Sigmoid colon (tissue), 7 donors: ENCODE measurements around the gene CCNY. TPM values are rescaled to one million over a fixed set of nuclear protein-coding genes. Genes with fewer than 3 reads are reported as not detected.

ENCODE experiments used
- DNase-seq: peaks from one replicate; pipeline ENCODE4 v3.0.0-alpha.2; 2019
- H3K27ac ChIP-seq, 4 donors: fragments of 200-600 bp; sonication (generic); one replicate each; pipeline ENCODE4 v1.5.1; 2016 to 2019; ENCODE audit warnings: mild to moderate bottlenecking in 1 of 4
- H3K27me3 ChIP-seq, 3 donors: fragments of 200-600 bp; sonication (generic); one replicate each; pipeline ENCODE4 v1.5.1; 2019; ENCODE audit warnings: mild to moderate bottlenecking in 1 of 3
- H3K36me3 ChIP-seq, 4 donors: fragments of 200-600 bp; sonication (generic); one replicate each; pipeline ENCODE4 v1.5.1; 2016 to 2019
- H3K4me1 ChIP-seq, 4 donors: fragments of 200-600 bp; sonication (generic); one replicate each; pipeline ENCODE4 v1.5.1; 2017 to 2019
- H3K4me3 ChIP-seq, 4 donors: fragments of 200-600 bp; sonication (generic); one replicate each; pipeline ENCODE4 v1.5.1; 2017 to 2019; ENCODE audit warnings: mild to moderate bottlenecking in 2 of 4, moderate library complexity in 1 of 4
- H3K9me3 ChIP-seq, 4 donors: fragments of 200-600 bp in 3 of 4; sonication (generic) in 3 of 4; one replicate each; pipeline versions ENCODE4 v1.5.1 to v1.6.1; 2013 to 2019
- EP300 ChIP-seq, 4 donors: sonication (generic); formaldehyde crosslinking; IDR thresholded peaks; one replicate each; pipeline ENCODE4 v1.6.1; 2017; ENCODE audit warnings: antibody characterized with exemption in 4 of 4
- POLR2A ChIP-seq, 2 donors: fragments of 450-650 bp; IDR thresholded peaks; one replicate each; pipeline ENCODE4 v1.6.1; 2016; ENCODE audit warnings: antibody characterized with exemption in 2 of 2, mild to moderate bottlenecking in 2 of 2, moderate library complexity in 2 of 2
- POLR2AphosphoS5 ChIP-seq, 4 donors: sonication (generic); formaldehyde crosslinking; IDR thresholded peaks; one replicate each; pipeline ENCODE4 v1.6.1; 2017; ENCODE audit warnings: antibody characterized with exemption in 4 of 4
- WGBS, 2 donors: extraction: QIAGEN DNeasy Blood & Tissue Kit; methylation state at CpG; one replicate each; pipeline ENCODE4 v1.1.7; 2013; 5-methylcytosine and 5-hydroxymethylcytosine counted together
- intact Hi-C: fragments of 100-400 bp; cut with DNase I; formaldehyde crosslinking; loops from one replicate; pipeline ENCODE4 v1.15.1; 2023
- polyA plus RNA-seq, 3 donors: library from polyadenylated mRNA; stranded (reverse); fragments of 200-250 nt; gene quantifications; one replicate each; pipeline ENCODE4 v1.2.3, GENCODE V29; 2013
- total RNA-seq, 4 donors: library from RNA; depleted of rRNA; stranded (reverse); fragments of >200 nt; gene quantifications; one replicate each; pipeline ENCODE4 v1.1.0, GENCODE V29; 2016
- TF ChIP-seq, protein P1 (sequence below), 4 experiments: fragments of 450-650 bp in 3 of 4; fragments of 200-600 bp in 1 of 4; IDR thresholded peaks; one replicate each; pipeline ENCODE4 v1.5.1; 2016 to 2019; ENCODE audit warnings: antibody characterized with exemption in 4 of 4, mild to moderate bottlenecking in 3 of 4, moderate library complexity in 2 of 4
- donor health status: healthy with polysubstance abuse.
- donor health status: Bipolar disorder and iron deficiency.
- donor health status: healthy.

CCNY gene
- total and polyA plus RNA-seq, 7 donors, result 24.0 to 45.7 (median 35.7) TPM

DNA sequence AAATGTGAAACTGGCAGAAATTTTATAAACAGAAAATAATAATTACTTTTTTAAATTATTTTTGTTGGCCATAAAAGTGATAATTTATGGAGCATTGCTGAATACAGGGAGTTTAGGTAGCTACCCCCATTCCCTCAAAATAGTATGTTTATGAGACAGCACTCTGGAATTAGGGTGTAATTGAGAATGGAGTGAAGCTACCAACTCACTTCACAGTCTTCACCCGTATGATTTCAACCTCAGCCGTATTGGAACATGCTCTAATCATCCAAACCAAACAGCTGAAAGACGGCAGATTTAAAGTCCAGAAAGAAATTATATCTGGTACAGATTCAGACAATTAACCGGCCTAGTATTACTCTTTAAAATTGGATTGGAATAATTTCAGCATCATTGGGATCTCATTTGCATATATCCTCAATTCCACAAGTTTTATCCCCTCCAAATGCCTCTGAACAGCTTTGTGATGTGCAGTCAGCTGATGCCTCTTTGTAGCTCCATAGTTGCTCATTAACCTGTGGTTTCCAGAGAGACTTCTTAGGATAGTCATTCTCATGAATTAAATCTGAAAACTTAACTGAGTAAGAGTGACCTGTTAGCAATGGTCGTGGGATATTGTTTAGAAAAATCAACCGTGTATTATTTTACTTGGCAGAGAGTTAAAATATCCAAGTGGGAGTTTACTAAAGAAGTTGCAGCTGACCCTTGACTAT is 209.7 kb downstream of the CCNY start:
- WGBS, 2 donors, result 87 to 90% methylated on average over 6 of the region's 6 CpGs
- intact Hi-C loops, result no loop called here
- Histone ChIP-seq H3K4me3 (no peak overlapping the region), H3K36me3 (peaks cover 0 to 26% (median 2%) of the 10 kb centered on the region in 4 donors), H3K27ac (no peak overlapping the region), H3K4me1 (no peaks in the 10 kb centered on the region), H3K27me3 (no peaks in the 10 kb centered on the region), H3K9me3 (no peaks in the 10 kb centered on the region)
- TF ChIP-seq, protein P1, sequence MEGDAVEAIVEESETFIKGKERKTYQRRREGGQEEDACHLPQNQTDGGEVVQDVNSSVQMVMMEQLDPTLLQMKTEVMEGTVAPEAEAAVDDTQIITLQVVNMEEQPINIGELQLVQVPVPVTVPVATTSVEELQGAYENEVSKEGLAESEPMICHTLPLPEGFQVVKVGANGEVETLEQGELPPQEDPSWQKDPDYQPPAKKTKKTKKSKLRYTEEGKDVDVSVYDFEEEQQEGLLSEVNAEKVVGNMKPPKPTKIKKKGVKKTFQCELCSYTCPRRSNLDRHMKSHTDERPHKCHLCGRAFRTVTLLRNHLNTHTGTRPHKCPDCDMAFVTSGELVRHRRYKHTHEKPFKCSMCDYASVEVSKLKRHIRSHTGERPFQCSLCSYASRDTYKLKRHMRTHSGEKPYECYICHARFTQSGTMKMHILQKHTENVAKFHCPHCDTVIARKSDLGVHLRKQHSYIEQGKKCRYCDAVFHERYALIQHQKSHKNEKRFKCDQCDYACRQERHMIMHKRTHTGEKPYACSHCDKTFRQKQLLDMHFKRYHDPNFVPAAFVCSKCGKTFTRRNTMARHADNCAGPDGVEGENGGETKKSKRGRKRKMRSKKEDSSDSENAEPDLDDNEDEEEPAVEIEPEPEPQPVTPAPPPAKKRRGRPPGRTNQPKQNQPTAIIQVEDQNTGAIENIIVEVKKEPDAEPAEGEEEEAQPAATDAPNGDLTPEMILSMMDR (IDR thresholded peaks at IDR 0.05), result no peak
- TF ChIP-seq POLR2A (IDR thresholded peaks at IDR 0.05) (no peak), EP300 (IDR thresholded peaks at IDR 0.05) (no peak), POLR2AphosphoS5 (IDR thresholded peaks at IDR 0.05) (no peak)
- DNase-seq, result no peak

DNA sequence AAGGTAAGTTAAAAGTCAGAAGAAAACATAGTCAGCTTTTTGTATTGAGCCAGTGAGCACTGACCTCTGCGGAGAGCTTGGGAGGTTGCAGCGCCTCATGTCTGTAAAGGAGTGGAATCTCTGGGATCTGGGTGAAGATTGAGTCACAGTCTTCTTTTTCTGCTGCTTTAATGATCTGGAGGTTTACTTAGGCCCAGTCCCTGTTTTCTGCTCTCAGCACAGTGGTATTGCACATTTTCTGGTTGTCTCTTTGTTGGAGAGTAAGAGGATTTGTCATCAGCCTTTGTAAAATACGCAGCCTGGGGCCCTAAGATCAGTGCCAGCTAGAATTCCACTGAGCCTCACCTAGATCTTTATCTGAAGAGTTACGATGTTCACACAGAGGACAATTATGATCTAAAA is 210.5 kb downstream of the CCNY start:
- Histone ChIP-seq H3K9me3 (no peaks in the 10 kb centered on the region), H3K4me1 (no peaks in the 10 kb centered on the region), H3K4me3 (no peak overlapping the region), H3K27me3 (no peaks in the 10 kb centered on the region), H3K27ac (no peak overlapping the region), H3K36me3 (peaks cover 0 to 26% (median 2%) of the 10 kb centered on the region in 4 donors)
- WGBS, 2 donors, result 77 to 93% methylated on average over 4 of the region's 4 CpGs
- intact Hi-C loops, result no loop called here
- no peak for DNase-seq
- TF ChIP-seq POLR2AphosphoS5 (IDR thresholded peaks at IDR 0.05), result no peak
- no peak for TF ChIP-seq EP300 (IDR thresholded peaks at IDR 0.05)
- TF ChIP-seq, protein P1 (IDR thresholded peaks at IDR 0.05), result no peak
- TF ChIP-seq POLR2A (IDR thresholded peaks at IDR 0.05), result no peak

DNA sequence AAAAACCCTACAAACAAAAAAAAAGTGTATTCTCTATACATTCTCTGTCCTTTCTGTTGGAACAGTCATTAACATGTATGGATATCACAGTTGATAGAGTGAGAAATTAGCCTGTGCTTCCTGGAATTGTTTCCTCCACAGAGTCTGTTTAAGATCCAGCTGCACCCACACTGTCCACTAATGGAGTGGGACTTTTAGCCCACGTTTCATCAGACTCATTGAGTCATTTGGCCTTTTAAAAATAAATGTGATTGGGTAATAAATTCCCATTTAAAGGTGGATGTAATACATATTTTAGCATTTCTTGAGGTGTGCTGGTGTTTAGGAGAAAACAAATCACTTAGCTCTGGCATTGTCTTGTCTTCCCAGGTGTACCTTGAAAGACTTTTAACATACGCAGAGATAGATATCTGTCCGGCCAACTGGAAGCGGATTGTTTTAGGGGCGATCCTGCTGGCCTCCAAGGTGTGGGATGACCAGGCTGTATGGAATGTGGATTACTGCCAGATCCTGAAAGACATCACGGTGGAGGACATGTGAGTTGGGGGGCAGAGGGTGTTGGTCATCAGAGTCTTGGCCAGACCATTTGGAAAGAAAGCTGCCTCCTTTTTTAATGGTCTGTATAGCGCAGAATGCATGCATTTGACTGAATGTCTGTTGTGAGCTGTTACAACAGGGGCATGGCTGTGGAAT is 216.5 kb downstream of the CCNY start:
- no peaks in the 10 kb centered on the region for H3K9me3 ChIP-seq
- no peak for TF ChIP-seq EP300 (IDR thresholded peaks at IDR 0.05)
- no peak for TF ChIP-seq POLR2AphosphoS5 (IDR thresholded peaks at IDR 0.05)
- TF ChIP-seq POLR2A (IDR thresholded peaks at IDR 0.05), result no peak
- TF ChIP-seq, protein P1 (IDR thresholded peaks at IDR 0.05), result no peak
- peaks cover 0 to 40% (median 0%) of the 10 kb centered on the region in 4 donors for H3K36me3 ChIP-seq
- no peak overlapping the region for H3K4me3 ChIP-seq
- intact Hi-C loops, result no loop called here
- H3K27me3 ChIP-seq, result no peaks in the 10 kb centered on the region
- H3K27ac ChIP-seq, result no peak overlapping the region
- 91 to 94% methylated on average over 7 of the region's 7 CpGs for WGBS, 2 donors
- no peak for DNase-seq
- H3K4me1 ChIP-seq, result no peaks in the 10 kb centered on the region

DNA sequence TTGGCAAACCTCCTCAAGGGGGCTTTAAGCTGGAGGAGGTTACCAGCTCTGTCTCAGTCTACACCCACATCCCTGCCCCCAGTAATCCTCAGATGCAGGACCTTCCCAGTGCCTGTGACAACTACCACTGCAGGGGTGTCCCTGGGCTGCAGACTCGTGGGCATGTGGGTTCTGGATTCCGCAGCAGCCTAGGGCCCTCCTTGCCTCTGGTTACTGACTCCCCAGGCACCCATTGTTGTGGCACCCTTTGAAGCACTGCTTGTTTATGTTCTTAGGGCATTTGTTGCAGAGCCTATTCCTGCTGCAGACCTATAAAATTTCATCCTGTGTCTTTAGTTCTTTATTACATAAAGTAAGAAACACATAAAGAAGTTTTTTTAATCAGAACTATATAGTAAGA is 217.7 kb downstream of the CCNY start:
- H3K27ac ChIP-seq, result no peak overlapping the region
- no peak overlapping the region for H3K4me3 ChIP-seq
- 70 to 81% methylated on average over 2 of the region's 2 CpGs for WGBS, 2 donors
- DNase-seq, result no peak
- H3K4me1 ChIP-seq, result no peaks in the 10 kb centered on the region
- H3K9me3 ChIP-seq, result no peaks in the 10 kb centered on the region
- intact Hi-C loops, result no loop called here
- no peaks in the 10 kb centered on the region for H3K27me3 ChIP-seq
- TF ChIP-seq EP300 (IDR thresholded peaks at IDR 0.05) (no peak), POLR2AphosphoS5 (IDR thresholded peaks at IDR 0.05) (no peak), POLR2A (IDR thresholded peaks at IDR 0.05) (no peak)
- TF ChIP-seq, protein P1 (IDR thresholded peaks at IDR 0.05), result no peak
- H3K36me3 ChIP-seq, result peaks cover 0 to 33% (median 0%) of the 10 kb centered on the region in 4 donors
